ENCODE data around the gene RNU4-1. TPM values are rescaled to one million over a fixed set of nuclear protein-coding genes. Genes with fewer than 3 reads are reported as not detected.

RNU4-1 gene
- total and polyA plus RNA-seq, 10 of the 15 experiments (the other 5 are each of a cell fraction or from before 2014, with no cell fraction given), result under 0.01 to 15,332 (median 7.1) TPM; not detected in 3

GRCh38 chr12:120286768-120287490 is 6.1 kb downstream of the RNU4-1 start:
- ChIA-PET CTCF (interaction anchor here (2.0 to 2.2 kb wide), 2 partner anchors 15 to 59 kb away, joined by 6 to 11 read pairs; partner anchors contain the start of gene SIRT4), RAD21 (ENCODE audit: unreplicated experiment) (interaction anchor here (0.6 to 1.4 kb wide), 3 partner anchors 13 to 65 kb away, joined by 3 to 4 read pairs (median 4); no protein-coding TSS in a partner anchor), SMC1A (ENCODE audit: uncharacterized antibody, unreplicated experiment) (interaction anchor here (1.7 kb wide), 1 partner anchor 59 kb away, joined by 5 read pairs; no protein-coding TSS in a partner anchor), POLR2A (interaction anchor here (0.5 kb wide), 1 partner anchor 12 kb away, joined by 3 read pairs; no protein-coding TSS in a partner anchor)
- H3K4me2 ChIP-seq (ENCODE audit: control insufficient read depth, insufficient read depth), result no peak overlapping the region
- TF ChIP-seq RELA (IDR thresholded peaks at IDR 0.05; ENCODE audit: borderline replicate concordance, partially characterized antibody) (no peak), SMAD1 (IDR thresholded peaks at IDR 0.05; ENCODE audit: low read depth, partially characterized antibody) (no peak), TCF7 (IDR thresholded peaks at IDR 0.05; ENCODE audit: borderline replicate concordance) (no peak), NFIC (IDR thresholded peaks at IDR 0.05; ENCODE audit: low read depth, low read length) (no peak), ATF2 (IDR thresholded peaks at IDR 0.05; ENCODE audit: low read length) (no peak), NFXL1 (IDR thresholded peaks at IDR 0.05; ENCODE audit: borderline replicate concordance) (no peak), SMAD5 (IDR thresholded peaks at IDR 0.05; ENCODE audit: low read depth) (no peak), USF1 (IDR thresholded peaks at IDR 0.05; ENCODE audit: borderline replicate concordance, extremely low read length, insufficient read depth, low read depth, low read length) (no peak)
- H3K4me3 ChIP-seq, result no peak overlapping the region
- WGBS (ENCODE audit: insufficient coverage, insufficient replicate concordance, low lambda C conversion rate, missing lambda C conversion rate), result 34% methylated on average over 7 of the region's 7 CpGs
- ATAC-seq (no peak), FAIRE-seq (no peak), DNase-seq (ENCODE audit: low read depth, low spot score) (no peak)
- H3K9me3 ChIP-seq (replicated peaks; ENCODE audit: control insufficient read depth, insufficient read depth, low read length), result no peaks in the 10 kb centered on the region
- H3K27me3 ChIP-seq (replicated peaks in 1 of 2; ENCODE audit: control insufficient read depth in 2 of 2, insufficient read depth in 2 of 2, low read length in 1 of 2), result no peaks in the 10 kb centered on the region
- no peak overlapping the region for H3K9ac ChIP-seq (ENCODE audit: control insufficient read depth, insufficient read depth, low read length)
- no peaks in the 10 kb centered on the region for H3K36me3 ChIP-seq (ENCODE audit: control insufficient read depth in 2 of 2, insufficient read depth in 2 of 2, low read length in 1 of 2)
- no peak overlapping the region for H3K27ac ChIP-seq (ENCODE audit: control insufficient read depth, insufficient read depth)
- no TSS peak for BruUV-seq (replicated peaks)
- H3K79me2 ChIP-seq (ENCODE audit: control insufficient read depth, insufficient read depth, low read length), result no peaks in the 10 kb centered on the region
- no peaks in the 10 kb centered on the region for H4K20me1 ChIP-seq (ENCODE audit: control insufficient read depth, insufficient read depth)
- in situ Hi-C loops (cut with MboI) (no loop called here), intact Hi-C loops (cut with micrococcal nuclease; ENCODE audit: unreplicated experiment) (no loop called here)
- H3K4me1 ChIP-seq (ENCODE audit: control insufficient read depth, insufficient read depth, low read length), result peaks cover 9% of the 10 kb centered on the region
- no peak overlapping the region for H2AFZ ChIP-seq (ENCODE audit: control insufficient read depth, low read depth, low read length)

All from GM12878 (cell line).